Natural killer cell (primary cell): ENCODE results near the gene ARHGDIA. TPM values are rescaled to one million over a fixed set of nuclear protein-coding genes. Genes with fewer than 3 reads are reported as not detected.

Experiments
- ATAC-seq, 3 donors: fragments of 150-1000 bp in 2 of 3; fragments of 200-7000 bp in 1 of 3; cut with Tn5 transposase; 1 replicate in 1 of 3; 2 replicates in 2 of 3; pipeline ENCODE4 v1.10.0; 2021; ENCODE audit warnings: mild to moderate bottlenecking in 2 of 3, moderate library complexity in 2 of 3
- DNase-seq, 2 donors: peaks; one replicate each; pipeline versions ENCODE4 v3.0.0 to v3.0.0-alpha.2; 2013 to 2021; ENCODE audit warnings: mixed read lengths in 1 of 2
- H3K27ac ChIP-seq: one replicate; pipeline ENCODE4 v1.5.1; 2013; ENCODE audit warnings: mild to moderate bottlenecking, low read length
- H3K27me3 ChIP-seq: one replicate; pipeline ENCODE4 v1.6.1; 2013; ENCODE audit warnings: low read length; ENCODE audit not compliant: control insufficient read depth, insufficient read depth
- H3K36me3 ChIP-seq: one replicate; pipeline ENCODE4 v1.6.1; 2013; ENCODE audit warnings: low read length; ENCODE audit not compliant: control insufficient read depth, insufficient read depth
- H3K4me1 ChIP-seq: one replicate; pipeline ENCODE4 v1.6.1; 2013; ENCODE audit warnings: low read length; ENCODE audit not compliant: control insufficient read depth, insufficient read depth
- H3K4me3 ChIP-seq: one replicate; pipeline ENCODE4 v1.5.1; 2013; ENCODE audit warnings: low read length
- H3K9me3 ChIP-seq: one replicate; pipeline ENCODE4 v1.6.1; 2013; ENCODE audit warnings: low read length; ENCODE audit not compliant: control insufficient read depth, insufficient read depth
- H3K27ac Mint-ChIP-seq, 2 donors: one replicate each; pipeline ENCODE4 v1.8.0; 2022; ENCODE audit warnings: mild to moderate bottlenecking in 2 of 2, mixed read lengths in 2 of 2, moderate library complexity in 1 of 2
- H3K27me3 Mint-ChIP-seq, 2 donors: one replicate each; pipeline ENCODE4 v1.8.0; 2022; ENCODE audit warnings: low read depth in 2 of 2, mixed read lengths in 2 of 2
- H3K36me3 Mint-ChIP-seq: one replicate; pipeline ENCODE4 v1.8.0; 2022; ENCODE audit warnings: mixed read lengths
- H3K4me1 Mint-ChIP-seq, 2 donors: one replicate each; pipeline ENCODE4 v1.8.0; 2022; ENCODE audit warnings: mixed read lengths in 2 of 2
- H3K4me3 Mint-ChIP-seq: one replicate; pipeline ENCODE4 v1.8.0; 2022; ENCODE audit warnings: mild to moderate bottlenecking, moderate library complexity, mixed read lengths
- H3K9me3 Mint-ChIP-seq, 2 donors: one replicate each; pipeline ENCODE4 v1.8.0; 2022; ENCODE audit warnings: mixed read lengths in 2 of 2
- CTCF ChIP-seq: fragments of 200-600 bp; IDR thresholded peaks from one replicate; pipeline ENCODE4 v1.8.0; 2022; ENCODE audit warnings: antibody characterized with exemption
- WGBS: methylation state at CpG from one replicate; pipeline ENCODE4 v1.1.7; 2013; ENCODE audit warnings: missing lambda C conversion rate; ENCODE audit not compliant: insufficient coverage; 5-methylcytosine and 5-hydroxymethylcytosine counted together
- intact Hi-C: fragments of 100-400 bp; cut with micrococcal nuclease; formaldehyde crosslinking; loops from one replicate; pipeline ENCODE4 v1.14.2; 2022
- total RNA-seq, 4 donors: library from RNA; stranded (reverse); fragments of 120-200 nt in 1 of 4; gene quantifications; one replicate each; pipeline versions ENCODE4 v1.2.3 to v1.2.4, GENCODE V29; 2013 to 2022

Gene ARHGDIA
- total RNA-seq, 3 donors from 2014 or later (not counting 1 experiment from before 2014, with no cell fraction given), result 600 to 824 (median 689) TPM

GRCh38 chr17:81913394-81914102 is 42.4 kb upstream of the ARHGDIA start:
- 97% methylated on average over 31 of the region's 31 CpGs for WGBS
- Histone ChIP-seq H3K9me3 (no peaks in the 10 kb centered on the region), H3K27me3 (no peaks in the 10 kb centered on the region), H3K27ac (no peak overlapping the region), H3K4me1 (peaks cover 42% of the 10 kb centered on the region), H3K36me3 (peaks cover 42% of the 10 kb centered on the region), H3K4me3 (no peak overlapping the region)
- intact Hi-C loops, result no loop called here
- ATAC-seq (no peak), DNase-seq (no peak)
- no peak for TF ChIP-seq CTCF
- Mint-ChIP-seq H3K4me1 (peaks cover 26 to 46% of the 10 kb centered on the region in 2 donors), H3K9me3 (no peaks in the 10 kb centered on the region), H3K27ac (no peak overlapping the region), H3K4me3 (peak overlapping the region; percentile 17), H3K27me3 (no peaks in the 10 kb centered on the region), H3K36me3 (no peaks in the 10 kb centered on the region)

GRCh38 chr17:81912441-81913309 is 41.5 kb upstream of the ARHGDIA start:
- H3K36me3 ChIP-seq, result peaks cover 50% of the 10 kb centered on the region
- no peak overlapping the region for H3K27ac Mint-ChIP-seq
- H3K27me3 ChIP-seq, result no peaks in the 10 kb centered on the region
- no peaks in the 10 kb centered on the region for H3K27me3 Mint-ChIP-seq
- no peak for TF ChIP-seq CTCF
- peak overlapping the region; percentile 40 for H3K4me3 Mint-ChIP-seq
- ATAC-seq (no peak), DNase-seq (no peak)
- WGBS, result 94% methylated on average over 30 of the region's 32 CpGs
- no peak overlapping the region for H3K27ac ChIP-seq
- H3K36me3 Mint-ChIP-seq, result no peaks in the 10 kb centered on the region
- peaks cover 37% of the 10 kb centered on the region for H3K4me1 ChIP-seq
- H3K9me3 ChIP-seq, result no peaks in the 10 kb centered on the region
- intact Hi-C loops, result no loop called here
- H3K4me3 ChIP-seq, result no peak overlapping the region
- peaks cover 20 to 40% of the 10 kb centered on the region in 2 donors for H3K4me1 Mint-ChIP-seq
- no peaks in the 10 kb centered on the region for H3K9me3 Mint-ChIP-seq

DNA sequence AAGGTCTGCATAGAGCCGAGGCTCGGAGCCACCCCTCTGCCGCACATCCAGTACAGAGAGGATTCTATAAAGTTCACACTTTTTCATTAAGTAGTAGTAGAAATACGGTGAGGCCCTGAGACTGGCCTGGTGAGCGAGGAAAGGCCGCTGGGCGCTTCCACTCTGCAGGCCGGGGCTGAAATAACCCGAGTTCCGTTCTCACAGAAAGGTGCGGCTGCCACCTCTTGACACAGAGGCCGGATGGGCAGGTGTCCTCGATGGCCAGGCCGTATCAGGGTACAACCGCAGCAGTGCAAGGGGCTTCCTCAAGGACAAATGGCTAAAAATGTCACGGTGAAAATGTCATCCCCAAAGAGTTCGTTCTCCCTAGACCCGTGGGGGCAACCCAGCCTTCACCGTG is 40.8 kb upstream of the ARHGDIA start:
- Histone ChIP-seq H3K36me3 (peaks cover 57% of the 10 kb centered on the region), H3K4me1 (peaks cover 31% of the 10 kb centered on the region), H3K4me3 (no peak overlapping the region), H3K9me3 (no peaks in the 10 kb centered on the region), H3K27me3 (no peaks in the 10 kb centered on the region), H3K27ac (peak overlapping the region; percentile 48)
- ATAC-seq, result no peak
- 85% methylated on average over 19 of the region's 19 CpGs for WGBS
- no peak for DNase-seq
- no peaks in the 10 kb centered on the region for H3K36me3 Mint-ChIP-seq
- H3K4me3 Mint-ChIP-seq, result peak overlapping the region; percentile 72
- peaks cover 15 to 35% of the 10 kb centered on the region in 2 donors for H3K4me1 Mint-ChIP-seq
- no peaks in the 10 kb centered on the region for H3K9me3 Mint-ChIP-seq
- intact Hi-C loops, result no loop called here
- no peak for TF ChIP-seq CTCF
- no peaks in the 10 kb centered on the region for H3K27me3 Mint-ChIP-seq
- peak overlapping the region in 1 of 2 donors; percentile 71 for H3K27ac Mint-ChIP-seq
